ENCODE data around the gene SELENOV.

The SELENOV gene

DNA sequence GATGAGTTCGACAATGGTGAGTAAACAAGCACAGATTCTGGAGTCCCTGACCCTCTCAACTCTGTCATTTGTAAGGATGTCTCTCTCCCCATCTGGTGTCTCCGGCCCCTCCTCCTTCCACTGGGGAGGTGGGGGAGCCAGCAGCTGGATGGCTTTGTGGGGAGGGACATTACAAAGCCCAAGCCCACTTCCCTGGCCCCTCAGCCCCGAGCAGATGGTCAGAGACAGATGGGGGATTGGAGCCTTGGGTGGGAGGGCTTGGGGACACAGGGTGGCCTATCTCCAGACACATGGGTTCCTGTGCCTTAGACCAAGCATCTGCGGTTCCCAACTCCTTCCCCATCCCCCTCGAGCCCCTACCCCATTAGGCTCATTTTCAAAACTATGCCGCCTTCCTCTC is 31.8 kb upstream of the SELENOV start:
- WGBS (ENCODE audit: extremely low coverage, insufficient coverage, insufficient read length): no CpG with 5 or more reads among the region's 6 CpGs
- Histone ChIP-seq H2AK5ac (ENCODE audit: low read length) (no peak overlapping the region), H3K4me2 (ENCODE audit: low read length) (no peak overlapping the region), H4K12ac (ENCODE audit: low read depth, low read length) (no peak overlapping the region), H3K79me1 (ENCODE audit: low read length) (peaks cover 7% of the 10 kb centered on the region), H4K91ac (ENCODE audit: low read depth, low read length) (no peak overlapping the region), H3K9me3 (ENCODE audit: insufficient read depth, low read depth, low read length) (no peaks in the 10 kb centered on the region), H3K79me2 (ENCODE audit: control insufficient read depth, insufficient read depth, low read length, poor library complexity) (peaks cover 9% of the 10 kb centered on the region), H3K18ac (ENCODE audit: low read length) (no peak overlapping the region), H2BK12ac (ENCODE audit: low read length) (no peak overlapping the region), H3K4me1 (ENCODE audit: control insufficient read depth in 1 of 2, insufficient read depth in 2 of 2, low read length in 2 of 2) (peaks cover 7 to 9% of the 10 kb centered on the region in 2 experiments), H2AFZ (ENCODE audit: insufficient read depth, low read length, poor library complexity) (no peak overlapping the region), H3K27me3 (ENCODE audit: insufficient read depth, low read length) (no peaks in the 10 kb centered on the region), H3K36me3 (ENCODE audit: control insufficient read depth in 1 of 2, insufficient read depth in 2 of 2, low read length in 2 of 2) (peaks cover 26 to 31% of the 10 kb centered on the region in 2 experiments), H3K4ac (ENCODE audit: low read depth, low read length) (no peak overlapping the region), H3K9ac (ENCODE audit: low read length) (no peak overlapping the region), H3K4me3 (ENCODE audit: low read depth, low read length) (no peak overlapping the region), H4K8ac (ENCODE audit: low read depth, low read length) (no peak overlapping the region), H2BK5ac (ENCODE audit: low read depth, low read length, poor library complexity) (no peak overlapping the region), H3K23ac (ENCODE audit: low read length) (no peak overlapping the region), H3K27ac (ENCODE audit: low read depth, low read length) (no peak overlapping the region), H3K14ac (ENCODE audit: low read length) (no peak overlapping the region), H2BK120ac (ENCODE audit: insufficient read depth, low read length, poor library complexity) (no peak overlapping the region)
- DNase-seq: no peak

DNA sequence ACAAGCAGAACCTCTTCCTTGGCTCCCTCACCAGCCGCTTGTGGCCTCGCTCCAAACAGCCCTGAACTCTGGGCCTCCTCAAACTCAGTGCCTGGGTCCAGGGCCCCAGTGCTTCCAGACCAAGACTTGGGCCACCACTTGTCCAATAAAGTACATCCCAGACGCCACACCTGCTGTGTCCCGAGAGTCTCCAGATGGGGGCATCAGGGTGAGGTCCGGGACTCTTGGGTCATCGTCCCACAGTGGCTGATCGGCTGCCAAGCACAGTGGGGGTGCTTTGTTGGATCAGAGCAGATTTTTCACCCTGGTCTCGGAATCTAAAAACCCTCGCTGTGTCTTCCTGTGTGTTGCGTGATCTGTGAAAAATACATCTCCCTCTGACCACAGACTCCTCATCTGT is 25.2 kb upstream of the SELENOV start:
- no CpG with 5 or more reads among the region's 10 CpGs for WGBS (ENCODE audit: extremely low coverage, insufficient coverage, insufficient read length)
- no peaks in the 10 kb centered on the region for H3K79me2 ChIP-seq (ENCODE audit: control insufficient read depth, insufficient read depth, low read length, poor library complexity)
- no peak overlapping the region for H3K4me3 ChIP-seq (ENCODE audit: low read depth, low read length)
- no peak overlapping the region for H2AK5ac ChIP-seq (ENCODE audit: low read length)
- no peak overlapping the region for H2BK5ac ChIP-seq (ENCODE audit: low read depth, low read length, poor library complexity)
- no peak for DNase-seq
- H3K4me2 ChIP-seq (ENCODE audit: low read length): no peak overlapping the region
- no peak overlapping the region for H4K8ac ChIP-seq (ENCODE audit: low read depth, low read length)
- H4K12ac ChIP-seq (ENCODE audit: low read depth, low read length): no peak overlapping the region
- H3K79me1 ChIP-seq (ENCODE audit: low read length): no peaks in the 10 kb centered on the region
- no peak overlapping the region for H3K23ac ChIP-seq (ENCODE audit: low read length)
- H2BK12ac ChIP-seq (ENCODE audit: low read length): no peak overlapping the region
- no peak overlapping the region for H2AFZ ChIP-seq (ENCODE audit: insufficient read depth, low read length, poor library complexity)
- H3K4me1 ChIP-seq (ENCODE audit: control insufficient read depth in 1 of 2, insufficient read depth in 2 of 2, low read length in 2 of 2): no peaks in the 10 kb centered on the region
- no peak overlapping the region for H4K91ac ChIP-seq (ENCODE audit: low read depth, low read length)
- H3K27ac ChIP-seq (ENCODE audit: low read depth, low read length): no peak overlapping the region
- no peak overlapping the region for H3K18ac ChIP-seq (ENCODE audit: low read length)
- no peaks in the 10 kb centered on the region for H3K27me3 ChIP-seq (ENCODE audit: insufficient read depth, low read length)
- H3K14ac ChIP-seq (ENCODE audit: low read length): no peak overlapping the region
- no peak overlapping the region for H3K4ac ChIP-seq (ENCODE audit: low read depth, low read length)
- H3K9me3 ChIP-seq (ENCODE audit: insufficient read depth, low read depth, low read length): no peaks in the 10 kb centered on the region
- H2BK120ac ChIP-seq (ENCODE audit: insufficient read depth, low read length, poor library complexity): no peak overlapping the region
- H3K9ac ChIP-seq (ENCODE audit: low read length): no peak overlapping the region
- H3K36me3 ChIP-seq (ENCODE audit: control insufficient read depth in 1 of 2, insufficient read depth in 2 of 2, low read length in 2 of 2): peaks cover 48 to 54% of the 10 kb centered on the region in 2 experiments

DNA sequence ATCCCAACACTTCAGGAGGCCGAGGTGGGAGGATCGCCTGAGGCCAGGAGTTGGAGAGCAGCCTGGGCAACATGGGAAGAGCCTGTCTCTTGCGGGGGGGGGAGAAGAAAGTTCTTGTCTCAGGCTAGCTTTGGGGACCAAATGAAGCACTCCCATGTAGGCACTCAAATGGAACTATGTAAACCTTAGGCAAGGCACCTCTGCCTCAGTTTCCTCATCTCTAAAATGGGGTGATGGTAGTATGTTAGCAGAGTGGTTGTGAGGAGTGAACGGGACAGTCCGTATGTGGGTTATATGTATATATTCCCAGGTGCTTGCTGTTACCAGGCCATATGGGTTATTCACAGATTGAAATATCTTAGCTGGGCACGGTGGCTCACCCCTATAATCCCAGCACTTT is 22.7 kb upstream of the SELENOV start:
- H3K36me3 ChIP-seq (ENCODE audit: control insufficient read depth in 1 of 2, insufficient read depth in 2 of 2, low read length in 2 of 2): peaks cover 31 to 35% of the 10 kb centered on the region in 2 experiments
- no peak overlapping the region for H3K14ac ChIP-seq (ENCODE audit: low read length)
- no peak overlapping the region for H3K18ac ChIP-seq (ENCODE audit: low read length)
- no peaks in the 10 kb centered on the region for H3K79me2 ChIP-seq (ENCODE audit: control insufficient read depth, insufficient read depth, low read length, poor library complexity)
- no peak overlapping the region for H3K4me3 ChIP-seq (ENCODE audit: low read depth, low read length)
- H3K4me2 ChIP-seq (ENCODE audit: low read length): no peak overlapping the region
- H2BK12ac ChIP-seq (ENCODE audit: low read length): no peak overlapping the region
- no peak overlapping the region for H2AK5ac ChIP-seq (ENCODE audit: low read length)
- H2AFZ ChIP-seq (ENCODE audit: insufficient read depth, low read length, poor library complexity): no peak overlapping the region
- no peak overlapping the region for H2BK5ac ChIP-seq (ENCODE audit: low read depth, low read length, poor library complexity)
- WGBS (ENCODE audit: extremely low coverage, insufficient coverage, insufficient read length): no CpG with 5 or more reads among the region's 6 CpGs
- no peak overlapping the region for H3K9ac ChIP-seq (ENCODE audit: low read length)
- H4K8ac ChIP-seq (ENCODE audit: low read depth, low read length): no peak overlapping the region
- no peaks in the 10 kb centered on the region for H3K27me3 ChIP-seq (ENCODE audit: insufficient read depth, low read length)
- no peak overlapping the region for H3K27ac ChIP-seq (ENCODE audit: low read depth, low read length)
- no peak for DNase-seq
- no peaks in the 10 kb centered on the region for H3K4me1 ChIP-seq (ENCODE audit: control insufficient read depth in 1 of 2, insufficient read depth in 2 of 2, low read length in 2 of 2)
- H4K91ac ChIP-seq (ENCODE audit: low read depth, low read length): no peak overlapping the region
- no peaks in the 10 kb centered on the region for H3K79me1 ChIP-seq (ENCODE audit: low read length)
- H3K9me3 ChIP-seq (ENCODE audit: insufficient read depth, low read depth, low read length): no peaks in the 10 kb centered on the region
- H2BK120ac ChIP-seq (ENCODE audit: insufficient read depth, low read length, poor library complexity): no peak overlapping the region
- no peak overlapping the region for H3K4ac ChIP-seq (ENCODE audit: low read depth, low read length)
- H4K12ac ChIP-seq (ENCODE audit: low read depth, low read length): no peak overlapping the region
- no peak overlapping the region for H3K23ac ChIP-seq (ENCODE audit: low read length)

DNA sequence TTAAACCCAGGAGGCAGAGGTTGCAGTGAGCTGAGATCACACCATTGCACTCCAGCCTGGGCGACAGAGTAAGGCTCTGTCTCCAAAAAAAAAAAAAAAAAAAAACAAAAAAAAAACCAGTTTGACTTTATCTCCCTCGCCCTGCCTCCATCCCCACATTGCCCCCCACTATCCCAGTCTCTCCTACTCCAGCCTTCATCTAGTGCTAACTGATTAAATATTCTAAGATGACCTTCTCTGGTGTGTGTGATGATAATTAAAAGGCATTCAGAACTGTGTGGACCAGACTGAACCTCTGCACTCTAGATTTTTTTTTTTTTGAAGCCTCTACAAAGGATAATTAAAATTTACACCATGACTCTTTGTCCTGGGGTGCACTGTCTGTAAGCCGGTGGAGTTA is 22.2 kb upstream of the SELENOV start:
- no peak overlapping the region for H3K9ac ChIP-seq (ENCODE audit: low read length)
- H2AFZ ChIP-seq (ENCODE audit: insufficient read depth, low read length, poor library complexity): no peak overlapping the region
- no peak overlapping the region for H3K4me2 ChIP-seq (ENCODE audit: low read length)
- no peak overlapping the region for H3K23ac ChIP-seq (ENCODE audit: low read length)
- H3K4me3 ChIP-seq (ENCODE audit: low read depth, low read length): no peak overlapping the region
- H2BK5ac ChIP-seq (ENCODE audit: low read depth, low read length, poor library complexity): no peak overlapping the region
- H4K91ac ChIP-seq (ENCODE audit: low read depth, low read length): no peak overlapping the region
- H3K27me3 ChIP-seq (ENCODE audit: insufficient read depth, low read length): no peaks in the 10 kb centered on the region
- no peaks in the 10 kb centered on the region for H3K9me3 ChIP-seq (ENCODE audit: insufficient read depth, low read depth, low read length)
- no peak overlapping the region for H2BK120ac ChIP-seq (ENCODE audit: insufficient read depth, low read length, poor library complexity)
- H3K79me2 ChIP-seq (ENCODE audit: control insufficient read depth, insufficient read depth, low read length, poor library complexity): no peaks in the 10 kb centered on the region
- H2AK5ac ChIP-seq (ENCODE audit: low read length): no peak overlapping the region
- no peak overlapping the region for H4K12ac ChIP-seq (ENCODE audit: low read depth, low read length)
- no CpG with 5 or more reads among the region's 3 CpGs for WGBS (ENCODE audit: extremely low coverage, insufficient coverage, insufficient read length)
- no peak overlapping the region for H3K18ac ChIP-seq (ENCODE audit: low read length)
- no peak overlapping the region for H3K14ac ChIP-seq (ENCODE audit: low read length)
- H3K36me3 ChIP-seq (ENCODE audit: control insufficient read depth in 1 of 2, insufficient read depth in 2 of 2, low read length in 2 of 2): peaks cover 31 to 32% of the 10 kb centered on the region in 2 experiments
- no peak overlapping the region for H3K4ac ChIP-seq (ENCODE audit: low read depth, low read length)
- no peak overlapping the region for H2BK12ac ChIP-seq (ENCODE audit: low read length)
- no peaks in the 10 kb centered on the region for H3K79me1 ChIP-seq (ENCODE audit: low read length)
- peaks cover 0 to 2% of the 10 kb centered on the region in 2 experiments for H3K4me1 ChIP-seq (ENCODE audit: control insufficient read depth in 1 of 2, insufficient read depth in 2 of 2, low read length in 2 of 2)
- H3K27ac ChIP-seq (ENCODE audit: low read depth, low read length): no peak overlapping the region
- DNase-seq: no peak
- H4K8ac ChIP-seq (ENCODE audit: low read depth, low read length): no peak overlapping the region

All from trophoblast cell (in vitro differentiated cells and primary cell).